Hematopoietic multipotent progenitor cell (in vitro differentiated cells): ENCODE data around the gene SUV39H2. TPM values are rescaled to one million over a fixed set of nuclear protein-coding genes. Genes with fewer than 3 reads are reported as not detected.
"Not testable (repeated sequence)": the region's sequence is repeated elsewhere in the genome, so short reads cannot be mapped to it uniquely, and the experiment has no call there.

Source experiments
- DNase-seq, 3 donors: peaks; one replicate each; pipeline ENCODE4 v3.0.0-alpha.2; 2011 to 2015; ENCODE audit warnings: low read depth in 2 of 3, low spot score in 2 of 3
- total RNA-seq: library from RNA; depleted of rRNA; stranded (reverse); fragments of >200 nt; gene quantifications from one replicate; pipeline ENCODE4 v1.2.3, GENCODE V29; 2012

Gene SUV39H2
- total RNA-seq, 1 donor, result 4.8 TPM

- DNase-seq, result no peak
Observed at GRCh38 chr10:14926061-14926470, 47.4 kb downstream of the SUV39H2 start.

- no peak for DNase-seq
Observed at GRCh38 chr10:14926722-14927416, 48.2 kb downstream of the SUV39H2 start.

GRCh38 chr10:14930610-14931009 lies 51.9 kb downstream of the SUV39H2 start:
- DNase-seq, result no peak

- DNase-seq, result no peak
Observed at GRCh38 chr10:14936584-14936983, 57.9 kb downstream of the SUV39H2 start.

- not testable (repeated sequence) for DNase-seq
Observed at GRCh38 chr10:14938971-14939370, 60.3 kb downstream of the SUV39H2 start.

- not testable (repeated sequence) for DNase-seq
Observed at GRCh38 chr10:14942147-14942949, 63.7 kb downstream of the SUV39H2 start.

GRCh38 chr10:14942950-14943338 lies 64.3 kb downstream of the SUV39H2 start:
- DNase-seq, result peak in 1 of 3 donors; percentile 42

- no peak for DNase-seq
Observed at GRCh38 chr10:14945108-14945507, 66.4 kb downstream of the SUV39H2 start.

GRCh38 chr10:14947268-14947667 lies 68.6 kb downstream of the SUV39H2 start:
- DNase-seq, result no peak

GRCh38 chr10:14949291-14949690 lies 70.6 kb downstream of the SUV39H2 start:
- no peak for DNase-seq

GRCh38 chr10:14952851-14953423 lies 74.3 kb downstream of the SUV39H2 start:
- no peak for DNase-seq

- peak in 1 of 3 donors; percentile 14 for DNase-seq
Observed at GRCh38 chr10:14953424-14954000, 74.8 kb downstream of the SUV39H2 start.

Other genes starting within 250 kb of the SUV39H2 start
- gene FAM107B, start 104.0 kb upstream of the SUV39H2 start, total RNA-seq, result 2.7 TPM
- 0.54 TPM for gene CDNF, start 40.8 kb upstream of the SUV39H2 start, total RNA-seq
- gene HSPA14, start 40.6 kb upstream of the SUV39H2 start, total RNA-seq, result 5.7 TPM
- gene MSANTD7, start 40.6 kb upstream of the SUV39H2 start, total RNA-seq, result 23.7 TPM
- 12.9 TPM for gene DCLRE1C, start 75.2 kb downstream of the SUV39H2 start, total RNA-seq
- gene MEIG1, start 80.5 kb downstream of the SUV39H2 start, total RNA-seq, result not detected
- not detected for gene OLAH, start 165.1 kb downstream of the SUV39H2 start, total RNA-seq
- 0.81 TPM for gene ACBD7, start 209.9 kb downstream of the SUV39H2 start, total RNA-seq
- gene RPP38, start 218.5 kb downstream of the SUV39H2 start, total RNA-seq, result 11.0 TPM